ENCODE data around the gene SYF2. TPM values are rescaled to one million over a fixed set of nuclear protein-coding genes. Genes with fewer than 3 reads are reported as not detected.
"Not testable (repeated sequence)": the region's sequence is repeated elsewhere in the genome, so short reads cannot be mapped to it uniquely, and the experiment has no call there.

SYF2 gene
- total RNA-seq = 63.3 and 80.7 TPM in 2 replicates

DNA sequence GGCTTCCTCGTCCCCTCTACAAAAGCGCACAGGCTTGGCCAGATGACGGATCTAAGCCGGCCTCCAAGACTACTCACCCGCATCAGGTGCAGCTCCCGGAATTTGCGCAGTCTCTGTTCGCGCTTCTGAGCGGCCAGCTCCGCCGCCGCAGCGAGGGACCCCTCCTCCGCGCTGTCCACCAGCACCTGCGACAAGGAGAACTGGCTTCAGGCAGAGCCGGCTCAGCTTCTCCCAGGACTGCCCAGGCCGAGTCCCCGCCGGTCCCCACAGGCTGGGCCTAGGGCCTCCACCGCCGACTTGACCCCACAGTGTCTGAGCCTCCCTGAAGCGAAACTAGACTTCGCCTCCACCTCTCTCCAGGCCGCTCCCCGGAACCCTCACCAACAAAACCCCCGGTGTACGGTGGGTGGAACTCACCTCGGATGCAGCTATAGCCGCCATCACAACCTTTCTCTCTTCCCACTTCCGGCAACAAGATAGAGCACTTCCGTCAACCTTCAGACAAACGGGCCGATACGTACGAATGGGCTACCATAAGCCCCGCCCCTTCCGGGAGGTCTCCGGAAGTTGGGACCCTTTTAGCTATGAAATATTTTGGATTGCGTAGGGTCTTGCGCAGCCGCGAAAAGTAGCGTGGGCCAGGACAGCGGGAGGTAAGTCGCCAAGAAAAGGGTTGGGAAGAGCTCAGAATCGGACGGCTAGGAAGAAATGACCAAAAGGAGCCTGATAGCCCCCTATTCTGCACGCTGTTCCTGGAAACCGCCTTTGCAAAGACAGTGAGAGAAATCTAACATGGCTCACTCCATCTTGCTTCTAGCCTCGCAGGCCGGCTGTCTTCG lies at the start of gene SYF2:
Gene SYF2 (minus strand): TSS at position 476 of the 839 bp plus-strand sequence. CDS start 35 bp downstream, at position 441.
- peak; percentile 75 for DNase-seq (ENCODE audit: low read depth)
- no peaks in the 10 kb centered on the region for H3K27me3 ChIP-seq (ENCODE audit: control insufficient read depth, insufficient read depth, low read length)
- H3K36me3 ChIP-seq (ENCODE audit: control insufficient read depth, insufficient read depth, low read length) = no peaks in the 10 kb centered on the region
- H3K4me3 ChIP-seq (ENCODE audit: low read depth, low read length) = peak within 1 kb of the TSS; percentile 88
- TF ChIP-seq, protein P1, sequence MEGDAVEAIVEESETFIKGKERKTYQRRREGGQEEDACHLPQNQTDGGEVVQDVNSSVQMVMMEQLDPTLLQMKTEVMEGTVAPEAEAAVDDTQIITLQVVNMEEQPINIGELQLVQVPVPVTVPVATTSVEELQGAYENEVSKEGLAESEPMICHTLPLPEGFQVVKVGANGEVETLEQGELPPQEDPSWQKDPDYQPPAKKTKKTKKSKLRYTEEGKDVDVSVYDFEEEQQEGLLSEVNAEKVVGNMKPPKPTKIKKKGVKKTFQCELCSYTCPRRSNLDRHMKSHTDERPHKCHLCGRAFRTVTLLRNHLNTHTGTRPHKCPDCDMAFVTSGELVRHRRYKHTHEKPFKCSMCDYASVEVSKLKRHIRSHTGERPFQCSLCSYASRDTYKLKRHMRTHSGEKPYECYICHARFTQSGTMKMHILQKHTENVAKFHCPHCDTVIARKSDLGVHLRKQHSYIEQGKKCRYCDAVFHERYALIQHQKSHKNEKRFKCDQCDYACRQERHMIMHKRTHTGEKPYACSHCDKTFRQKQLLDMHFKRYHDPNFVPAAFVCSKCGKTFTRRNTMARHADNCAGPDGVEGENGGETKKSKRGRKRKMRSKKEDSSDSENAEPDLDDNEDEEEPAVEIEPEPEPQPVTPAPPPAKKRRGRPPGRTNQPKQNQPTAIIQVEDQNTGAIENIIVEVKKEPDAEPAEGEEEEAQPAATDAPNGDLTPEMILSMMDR (IDR thresholded peaks at IDR 0.05; ENCODE audit: insufficient read depth, low read length, poor library complexity, severe bottlenecking) = no peak

DNA sequence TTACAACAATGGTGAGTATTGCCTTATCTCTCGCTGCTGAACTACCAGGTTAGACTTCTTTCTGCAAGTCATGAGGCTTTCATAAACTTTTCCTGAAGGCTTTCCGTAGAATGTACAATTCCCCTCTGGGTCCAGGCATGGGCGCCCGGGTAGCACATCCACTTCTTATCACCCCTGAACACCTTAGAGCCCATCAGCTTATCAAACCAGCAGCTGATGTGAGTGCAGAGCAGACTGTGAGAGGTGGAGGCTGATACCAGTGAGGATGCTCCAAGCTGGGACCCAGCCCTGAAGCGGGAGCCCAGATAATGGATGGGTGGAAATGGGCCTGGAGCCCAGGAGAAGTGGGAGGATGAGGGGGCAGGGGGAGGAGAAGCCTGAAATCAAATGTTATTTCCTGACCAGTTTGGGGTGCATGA lies 47.4 kb upstream of the SYF2 start:
- not testable (repeated sequence) for H3K36me3 ChIP-seq (ENCODE audit: control insufficient read depth, insufficient read depth, low read length); H3K4me3 ChIP-seq (ENCODE audit: low read depth, low read length); H3K27me3 ChIP-seq (ENCODE audit: control insufficient read depth, insufficient read depth, low read length); DNase-seq (ENCODE audit: low read depth)

DNA sequence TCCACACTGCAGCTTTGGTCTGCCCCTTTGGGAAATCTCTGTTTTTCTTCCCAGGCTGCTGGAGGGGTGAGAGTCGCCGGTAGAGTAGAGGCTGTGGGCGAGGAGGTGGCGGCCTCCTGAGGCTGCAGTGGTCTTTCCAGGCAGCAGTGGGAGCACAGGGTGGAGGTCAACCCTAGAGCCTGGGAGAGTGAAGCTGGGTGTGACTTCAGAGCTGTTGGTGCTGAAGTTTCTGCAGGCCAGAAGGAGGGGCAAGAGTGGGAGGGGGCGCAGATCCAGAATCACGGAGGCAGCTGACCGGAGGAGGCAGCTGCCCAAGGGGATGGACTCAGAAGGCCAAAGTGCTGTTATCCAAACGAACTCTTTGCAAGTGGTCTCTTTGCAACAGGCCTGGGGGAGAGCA lies 46.5 kb upstream of the SYF2 start:
- H3K4me3 ChIP-seq (ENCODE audit: low read depth, low read length); DNase-seq (ENCODE audit: low read depth); H3K27me3 ChIP-seq (ENCODE audit: control insufficient read depth, insufficient read depth, low read length); H3K36me3 ChIP-seq (ENCODE audit: control insufficient read depth, insufficient read depth, low read length): not testable (repeated sequence)

DNA sequence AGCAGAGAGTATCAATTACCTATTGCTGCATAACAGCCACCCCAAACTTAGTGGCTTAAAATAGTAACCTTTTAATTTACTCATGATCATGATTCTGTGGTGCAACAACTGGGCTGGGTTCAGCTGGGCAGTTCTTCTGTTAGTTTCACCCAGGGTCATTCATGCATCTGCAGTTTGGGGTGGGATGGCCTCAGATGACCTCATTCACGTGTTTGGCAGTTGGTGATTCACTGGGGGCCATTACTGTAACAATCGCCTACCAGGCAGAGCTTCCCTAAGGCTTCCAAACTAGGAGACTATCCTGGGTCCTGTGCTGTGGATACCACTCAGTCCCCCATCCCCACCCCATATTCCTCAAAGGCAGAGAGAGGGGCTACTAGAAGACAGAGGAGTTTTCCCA lies 46.1 kb upstream of the SYF2 start:
- H3K36me3 ChIP-seq (ENCODE audit: control insufficient read depth, insufficient read depth, low read length); H3K27me3 ChIP-seq (ENCODE audit: control insufficient read depth, insufficient read depth, low read length); DNase-seq (ENCODE audit: low read depth); H3K4me3 ChIP-seq (ENCODE audit: low read depth, low read length): not testable (repeated sequence)

DNA sequence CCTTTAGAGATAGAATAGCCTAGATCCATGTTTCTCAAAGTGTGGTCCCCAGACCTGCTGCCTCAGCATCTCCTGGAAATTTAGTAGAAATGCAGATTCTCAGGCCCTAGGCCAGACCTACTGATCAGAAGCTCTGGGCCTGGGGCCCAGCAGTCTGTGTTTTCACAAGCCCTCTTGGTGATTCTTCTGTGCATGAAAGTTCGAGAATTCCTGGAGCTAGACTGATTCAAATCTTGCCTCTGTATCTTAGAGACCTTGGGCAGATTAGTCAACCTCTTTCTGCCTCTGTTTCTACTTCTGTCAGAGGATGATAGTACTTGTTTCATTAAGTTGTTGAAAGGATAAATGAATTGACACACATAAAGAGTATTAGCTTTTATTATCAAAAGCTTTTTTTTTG lies 45.0 kb upstream of the SYF2 start:
- not testable (repeated sequence) for H3K36me3 ChIP-seq (ENCODE audit: control insufficient read depth, insufficient read depth, low read length); DNase-seq (ENCODE audit: low read depth); H3K4me3 ChIP-seq (ENCODE audit: low read depth, low read length); H3K27me3 ChIP-seq (ENCODE audit: control insufficient read depth, insufficient read depth, low read length)

DNA sequence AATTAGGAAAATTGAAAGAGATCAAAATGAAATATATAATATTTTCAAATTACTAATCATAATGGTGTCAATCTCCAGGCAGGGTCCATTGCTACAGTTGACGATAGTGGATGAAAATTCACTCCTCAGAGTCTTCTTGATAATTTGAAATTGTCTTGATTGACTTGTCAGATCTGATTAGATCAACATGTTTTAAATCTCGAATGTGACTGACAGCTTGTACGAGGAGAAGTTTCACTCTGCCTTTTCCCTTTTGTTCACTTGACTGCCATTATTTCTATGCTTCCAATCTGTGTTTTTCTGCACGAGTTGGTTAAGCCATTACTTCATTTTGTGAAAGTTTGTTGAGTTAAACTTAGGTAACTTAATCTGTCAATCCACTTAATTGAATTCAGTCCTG lies 43.3 kb upstream of the SYF2 start:
- not testable (repeated sequence) for H3K36me3 ChIP-seq (ENCODE audit: control insufficient read depth, insufficient read depth, low read length); DNase-seq (ENCODE audit: low read depth); H3K27me3 ChIP-seq (ENCODE audit: control insufficient read depth, insufficient read depth, low read length); H3K4me3 ChIP-seq (ENCODE audit: low read depth, low read length)

DNA sequence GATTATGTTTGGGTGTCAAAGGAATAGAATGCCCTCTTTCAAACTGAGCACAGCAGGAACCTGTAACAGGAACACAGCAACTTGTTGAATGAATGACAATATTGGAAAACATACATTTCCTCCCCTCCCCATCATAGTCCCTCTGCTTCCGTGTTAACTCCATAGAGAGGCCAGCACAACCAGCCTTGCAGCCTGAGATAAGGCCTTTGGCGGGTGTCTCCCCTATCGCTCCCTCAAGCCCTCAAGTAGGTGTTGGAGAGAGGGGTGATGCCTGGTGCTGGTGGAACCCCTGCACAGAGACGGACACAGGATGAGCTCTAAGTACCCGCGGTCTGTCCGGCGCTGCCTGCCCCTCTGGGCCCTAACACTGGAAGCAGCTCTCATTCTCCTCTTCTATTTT lies 39.9 kb upstream of the SYF2 start, which contains the start of gene RHD:
Gene RHD (plus strand): TSS at position 272 of the 400 bp plus-strand sequence. CDS start 39 bp downstream, at position 311.
- H3K27me3 ChIP-seq (ENCODE audit: control insufficient read depth, insufficient read depth, low read length); DNase-seq (ENCODE audit: low read depth); H3K36me3 ChIP-seq (ENCODE audit: control insufficient read depth, insufficient read depth, low read length); H3K4me3 ChIP-seq (ENCODE audit: low read depth, low read length): not testable (repeated sequence)

DNA sequence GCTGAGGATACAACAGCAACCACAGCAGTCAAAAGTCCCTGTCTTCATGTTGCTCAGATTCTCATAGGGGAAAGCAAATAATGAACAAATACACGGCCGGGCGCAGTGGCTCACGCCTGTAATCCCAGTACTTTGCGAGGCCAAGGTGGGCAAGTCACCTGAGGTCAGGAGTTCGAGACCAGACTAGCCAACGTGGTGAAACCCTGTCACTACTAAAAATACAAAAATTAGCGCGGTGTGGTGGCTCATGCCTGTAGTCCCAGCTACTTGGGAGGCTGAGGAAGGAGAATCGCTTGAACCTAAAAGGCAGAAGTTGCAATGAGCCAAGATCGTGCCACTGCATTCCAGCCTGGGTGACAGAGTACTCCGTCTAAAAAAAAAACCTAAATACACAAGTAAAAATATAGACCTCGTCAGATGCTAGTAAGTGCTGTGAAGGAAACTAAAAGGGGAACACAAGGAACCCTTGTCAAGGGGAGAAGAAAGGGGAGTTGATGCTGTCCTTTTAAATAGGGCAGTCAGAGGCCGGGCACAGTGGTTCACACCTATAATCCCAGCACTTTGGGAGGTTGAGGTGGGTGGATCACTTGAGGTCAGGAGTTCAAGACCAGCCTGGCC lies 36.0 kb upstream of the SYF2 start:
- H3K4me3 ChIP-seq (ENCODE audit: low read depth, low read length) = peak overlapping the region; percentile 23
- H3K36me3 ChIP-seq (ENCODE audit: control insufficient read depth, insufficient read depth, low read length); H3K27me3 ChIP-seq (ENCODE audit: control insufficient read depth, insufficient read depth, low read length); DNase-seq (ENCODE audit: low read depth): not testable (repeated sequence)

DNA sequence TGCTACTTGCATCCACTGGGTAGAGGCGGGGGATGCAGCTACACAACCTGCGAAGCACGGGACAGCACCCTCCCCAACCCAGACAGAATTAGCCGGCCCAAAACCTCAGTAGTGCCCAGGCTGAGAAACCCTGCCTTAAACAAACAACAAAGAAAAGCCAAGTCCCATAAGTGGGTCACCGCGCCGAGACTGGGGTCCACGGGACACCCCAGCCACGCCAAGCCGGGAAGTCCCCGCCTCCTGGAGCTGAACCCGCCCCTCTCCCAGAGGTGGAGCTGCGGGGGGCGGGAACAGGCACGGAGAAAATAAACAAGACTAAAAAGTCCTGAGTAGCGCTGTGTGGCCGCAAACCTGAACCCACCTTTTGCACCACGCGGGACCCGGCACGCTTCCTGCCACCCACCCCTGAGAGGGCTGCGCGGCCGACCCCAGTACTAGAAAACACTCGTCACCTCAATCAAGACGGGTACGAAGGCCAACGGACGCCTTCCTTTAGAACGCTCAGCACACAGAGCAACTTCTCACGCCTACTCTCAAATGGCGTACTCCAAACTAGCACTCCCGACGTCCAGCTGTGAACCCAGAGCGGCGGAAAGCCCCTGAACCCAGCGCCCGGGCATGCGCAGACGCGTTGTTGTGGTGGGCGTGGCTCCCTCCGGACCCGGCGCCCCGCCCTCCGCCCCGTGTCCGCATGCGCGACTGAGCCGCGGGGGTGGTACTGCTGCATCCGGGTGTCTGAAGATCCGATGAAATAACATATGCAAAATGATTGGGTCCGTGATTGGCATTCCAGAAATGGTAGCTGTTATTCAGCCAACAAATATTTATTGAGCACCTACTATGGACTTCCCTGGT lies 35.2 kb upstream of the SYF2 start:
- not testable (repeated sequence) for H3K36me3 ChIP-seq (ENCODE audit: control insufficient read depth, insufficient read depth, low read length); H3K27me3 ChIP-seq (ENCODE audit: control insufficient read depth, insufficient read depth, low read length); DNase-seq (ENCODE audit: low read depth)
- H3K4me3 ChIP-seq (ENCODE audit: low read depth, low read length) = peak overlapping the region; percentile 53

DNA sequence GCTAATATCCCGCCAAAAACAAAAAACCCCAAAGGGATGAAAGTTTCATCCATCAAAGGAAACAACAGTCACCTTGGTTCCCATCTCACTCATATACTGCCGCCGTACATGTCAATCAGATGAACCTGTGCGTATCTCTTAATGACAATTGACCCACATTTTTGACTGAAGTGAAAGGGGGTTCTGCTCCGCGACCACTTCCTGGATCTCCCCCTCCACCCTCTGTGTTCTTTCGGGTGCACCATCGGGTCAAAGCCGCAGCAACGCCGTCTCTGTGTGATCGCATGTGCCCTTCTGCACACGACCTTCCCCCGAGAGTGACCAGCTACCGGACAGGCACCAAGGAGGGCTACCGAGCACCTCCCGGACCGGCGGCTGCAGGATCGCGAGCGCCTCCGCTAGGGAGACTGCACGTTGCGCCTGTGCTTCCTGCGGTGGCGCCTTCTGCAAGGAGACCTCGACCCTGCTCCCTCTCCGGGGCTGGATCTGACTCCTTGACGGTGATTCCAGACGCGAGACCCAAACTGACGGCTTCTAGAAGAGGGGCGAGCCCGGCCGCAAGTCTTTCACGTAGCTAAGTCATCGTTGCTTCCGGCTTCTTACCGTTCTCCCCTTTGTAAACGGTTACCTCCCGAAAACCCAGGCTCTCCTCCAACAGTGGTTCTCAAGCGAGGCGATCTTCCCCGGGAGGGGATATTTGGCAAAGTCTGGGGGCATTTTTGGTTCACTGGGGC lies 34.4 kb upstream of the SYF2 start:
- not testable (repeated sequence) for H3K27me3 ChIP-seq (ENCODE audit: control insufficient read depth, insufficient read depth, low read length); H3K36me3 ChIP-seq (ENCODE audit: control insufficient read depth, insufficient read depth, low read length); DNase-seq (ENCODE audit: low read depth)
- H3K4me3 ChIP-seq (ENCODE audit: low read depth, low read length) = peak overlapping the region; percentile 48

GRCh38 chr1:25260336-25260735 lies 28.0 kb upstream of the SYF2 start:
- H3K4me3 ChIP-seq (ENCODE audit: low read depth, low read length); DNase-seq (ENCODE audit: low read depth); H3K27me3 ChIP-seq (ENCODE audit: control insufficient read depth, insufficient read depth, low read length); H3K36me3 ChIP-seq (ENCODE audit: control insufficient read depth, insufficient read depth, low read length): not testable (repeated sequence)

- not testable (repeated sequence) for DNase-seq (ENCODE audit: low read depth)
Observed at GRCh38 chr1:25259813-25260212, 27.5 kb upstream of the SYF2 start.

More at GRCh38 chr1:25259813-25260212, 27.5 kb upstream of the SYF2 start:
- H3K4me3 ChIP-seq (ENCODE audit: low read depth, low read length); H3K36me3 ChIP-seq (ENCODE audit: control insufficient read depth, insufficient read depth, low read length); H3K27me3 ChIP-seq (ENCODE audit: control insufficient read depth, insufficient read depth, low read length): not testable (repeated sequence)

Measured in kidney epithelial cell (primary cell).